Measurements from ENCODE around the gene C17orf114.
A peak's percentile ranks its signal among the peaks of the same experiment; 100 is the strongest.

Gene C17orf114

GRCh38 chr17:4802228-4802627 is at the start of gene C17orf114:
C17orf114 (minus strand) TSS chr17:4802328.
- DNase-seq (peak; percentile 9), ATAC-seq (no peak)
- intact Hi-C loops (cut with micrococcal nuclease): no loop called here

- ATAC-seq: no peak
- intact Hi-C loops (cut with micrococcal nuclease): no loop called here
- no peak for DNase-seq
These were observed 49.0 kb upstream of the C17orf114 start for GRCh38 chr17:4851084-4851483.

- intact Hi-C loops (cut with micrococcal nuclease): no loop called here
- ATAC-seq (no peak), DNase-seq (no peak)
These were observed 48.1 kb upstream of the C17orf114 start for GRCh38 chr17:4850246-4850645.

- no peak for ATAC-seq
- intact Hi-C loops (cut with micrococcal nuclease): no loop called here
These were observed 46.9 kb upstream of the C17orf114 start for GRCh38 chr17:4849011-4849536.

GRCh38 chr17:4846635-4847390 is 44.7 kb upstream of the C17orf114 start:
- intact Hi-C loops (cut with micrococcal nuclease): no loop called here
- ATAC-seq (no peak), DNase-seq (no peak)

More at GRCh38 chr17:4849011-4849536, 46.9 kb upstream of the C17orf114 start:
- no peak for DNase-seq

- DNase-seq: no peak
- no peak for ATAC-seq
- intact Hi-C loops (cut with micrococcal nuclease): no loop called here
These were observed 43.0 kb upstream of the C17orf114 start for GRCh38 chr17:4845118-4845517.

- DNase-seq (no peak), ATAC-seq (no peak)
- intact Hi-C loops (cut with micrococcal nuclease): no loop called here
These were observed 41.3 kb upstream of the C17orf114 start for GRCh38 chr17:4843321-4844000.

- intact Hi-C loops (cut with micrococcal nuclease): no loop called here
- DNase-seq (no peak), ATAC-seq (no peak)
These were observed 40.2 kb upstream of the C17orf114 start for GRCh38 chr17:4842376-4842775.

- DNase-seq: no peak
- intact Hi-C loops (cut with micrococcal nuclease): no loop called here
These were observed 38.7 kb upstream of the C17orf114 start for GRCh38 chr17:4840893-4841242.

GRCh38 chr17:4839965-4840892 is 38.1 kb upstream of the C17orf114 start:
- DNase-seq (no peak), ATAC-seq (no peak)
- intact Hi-C loops (cut with micrococcal nuclease): no loop called here

More at GRCh38 chr17:4840893-4841242, 38.7 kb upstream of the C17orf114 start:
- ATAC-seq: no peak

GRCh38 chr17:4839221-4839620 is 37.1 kb upstream of the C17orf114 start:
- intact Hi-C loops (cut with micrococcal nuclease): no loop called here
- ATAC-seq (no peak), DNase-seq (no peak)

GRCh38 chr17:4838309-4838785 is 36.2 kb upstream of the C17orf114 start:
- ATAC-seq (no peak), DNase-seq (no peak)
- intact Hi-C loops (cut with micrococcal nuclease): no loop called here

GRCh38 chr17:4837471-4838308 is 35.6 kb upstream of the C17orf114 start:
- peak; percentile 59 for DNase-seq
- intact Hi-C loops (cut with micrococcal nuclease): no loop called here
- ATAC-seq: peak; percentile 60

- ATAC-seq: no peak
- intact Hi-C loops (cut with micrococcal nuclease): no loop called here
- DNase-seq: no peak
These were observed 34.1 kb upstream of the C17orf114 start for GRCh38 chr17:4836221-4836620.

- ATAC-seq: no peak
- intact Hi-C loops (cut with micrococcal nuclease): no loop called here
- DNase-seq: no peak
These were observed 32.5 kb upstream of the C17orf114 start for GRCh38 chr17:4834681-4835020.

GRCh38 chr17:4833941-4834680 is 32.0 kb upstream of the C17orf114 start:
- no peak for ATAC-seq
- peak; percentile 37 for DNase-seq
- intact Hi-C loops (cut with micrococcal nuclease): no loop called here

GRCh38 chr17:4833178-4833940 is 31.2 kb upstream of the C17orf114 start, which contains the start of gene MINK1:
MINK1 (plus strand) TSS chr17:4833340; CDS start chr17:4833584, 244 bp downstream.
- peak; percentile 95 for DNase-seq
- peak; percentile 96 for ATAC-seq
- intact Hi-C loops (cut with micrococcal nuclease): no loop called here

Data from left ventricle myocardium superior (tissue), 1 donor.